Gastrocnemius medialis (tissue), 4 donors: ENCODE measurements around the gene ATP6V0A1. TPM values are rescaled to one million over a fixed set of nuclear protein-coding genes. Genes with fewer than 3 reads are reported as not detected.
A peak's percentile ranks its signal among the peaks of the same experiment; 100 is the strongest.

Experiments
- ATAC-seq, 2 donors: fragments of 150-250 bp; one replicate each; pipeline ENCODE4 v1.9.1; 2016
- DNase-seq, 2 donors: peaks; one replicate each; pipeline ENCODE4 v3.0.0-alpha.2; 2019
- H3K27ac ChIP-seq, 4 donors: fragments of 200-600 bp; sonication (generic); 1 replicate in 1 of 4; 2 replicates in 3 of 4; pipeline ENCODE4 v1.5.1; 2016 to 2018; ENCODE audit warnings: mild to moderate bottlenecking in 2 of 4, moderate library complexity in 1 of 4
- H3K27me3 ChIP-seq, 3 donors: fragments of 200-600 bp; sonication (generic) in 2 of 3; 1 replicate in 1 of 3; 2 replicates in 2 of 3; pipeline versions ENCODE4 v1.5.1 to v1.6.0; 2016 to 2019; ENCODE audit warnings: mild to moderate bottlenecking in 1 of 3, moderate library complexity in 1 of 3
- H3K36me3 ChIP-seq, 2 donors: fragments of 200-600 bp; sonication (generic) in 1 of 2; one replicate each; pipeline ENCODE4 v1.5.1; 2017 to 2018
- H3K4me1 ChIP-seq, 2 donors: fragments of 200-600 bp; sonication (generic) in 1 of 2; one replicate each; pipeline ENCODE4 v1.5.1; 2016 to 2017; ENCODE audit warnings: mild to moderate bottlenecking in 2 of 2
- H3K4me3 ChIP-seq, 4 donors: fragments of 200-600 bp; sonication (generic) in 3 of 4; 1 replicate in 1 of 4; 2 replicates in 3 of 4; pipeline ENCODE4 v1.5.1; 2016 to 2019; ENCODE audit warnings: mild to moderate bottlenecking in 2 of 4
- H3K9me3 ChIP-seq, 3 donors: fragments of 200-600 bp; sonication (generic) in 2 of 3; 1 replicate in 1 of 3; 2 replicates in 2 of 3; pipeline ENCODE4 v1.5.1; 2016 to 2019
- POLR2A ChIP-seq, 2 donors: fragments of 450-650 bp; IDR thresholded peaks; one replicate each; pipeline ENCODE4 v1.6.1; 2017; ENCODE audit warnings: antibody characterized with exemption in 2 of 2, mild to moderate bottlenecking in 2 of 2, moderate library complexity in 2 of 2
- in situ Hi-C, 4 donors: fragments of 200-750 bp; cut with MboI; loops; one replicate each; pipeline versions ENCODE4 v1.15.0 to v1.8.0; 2017; ENCODE audit warnings: low sequenced_read_pairs in 4 of 4
- intact Hi-C: fragments of 100-400 bp; cut with DNase I; formaldehyde crosslinking; loops from one replicate; pipeline ENCODE4 v1.15.1; 2023; ENCODE audit warnings: low total_unique reads
- total RNA-seq, 4 donors: library from RNA; depleted of rRNA; stranded (reverse); fragments of >200 nt; gene quantifications; one replicate each; pipeline versions ENCODE4 v1.1.0 to v1.2.3, GENCODE V29; 2016
- TF ChIP-seq, protein P1 (sequence below), 5 experiments: fragments of 450-650 bp in 3 of 5; fragments of 200-600 bp in 2 of 5; sonication (generic) in 2 of 5; IDR thresholded peaks in 4 of 5; conservative IDR thresholded peaks in 1 of 5; 1 replicate in 4 of 5; 2 replicates in 1 of 5; pipeline ENCODE4 v1.5.1; 2016 to 2019; ENCODE audit warnings: antibody characterized with exemption in 5 of 5, mild to moderate bottlenecking in 3 of 5, moderate library complexity in 3 of 5

ATP6V0A1 gene
- total RNA-seq, 4 donors from 2014 or later, result 65.3 to 138 (median 95.3) TPM

- Histone ChIP-seq H3K4me3 (peak overlapping the region; percentile 87 to 99 (median 95)), H3K9me3 (no peaks in the 10 kb centered on the region), H3K4me1 (peaks cover 49 to 55% of the 10 kb centered on the region in 2 donors), H3K27ac (peak overlapping the region; percentile 96 to 100 (median 98)), H3K36me3 (no peaks in the 10 kb centered on the region), H3K27me3 (no peaks in the 10 kb centered on the region)
- intact Hi-C loops (loop anchor here (5.0 kb wide), 1 partner anchor 106 kb away; no protein-coding TSS in a partner anchor), in situ Hi-C loops (no loop called here)
- no peak for TF ChIP-seq POLR2A (IDR thresholded peaks at IDR 0.05)
- TF ChIP-seq, protein P1, sequence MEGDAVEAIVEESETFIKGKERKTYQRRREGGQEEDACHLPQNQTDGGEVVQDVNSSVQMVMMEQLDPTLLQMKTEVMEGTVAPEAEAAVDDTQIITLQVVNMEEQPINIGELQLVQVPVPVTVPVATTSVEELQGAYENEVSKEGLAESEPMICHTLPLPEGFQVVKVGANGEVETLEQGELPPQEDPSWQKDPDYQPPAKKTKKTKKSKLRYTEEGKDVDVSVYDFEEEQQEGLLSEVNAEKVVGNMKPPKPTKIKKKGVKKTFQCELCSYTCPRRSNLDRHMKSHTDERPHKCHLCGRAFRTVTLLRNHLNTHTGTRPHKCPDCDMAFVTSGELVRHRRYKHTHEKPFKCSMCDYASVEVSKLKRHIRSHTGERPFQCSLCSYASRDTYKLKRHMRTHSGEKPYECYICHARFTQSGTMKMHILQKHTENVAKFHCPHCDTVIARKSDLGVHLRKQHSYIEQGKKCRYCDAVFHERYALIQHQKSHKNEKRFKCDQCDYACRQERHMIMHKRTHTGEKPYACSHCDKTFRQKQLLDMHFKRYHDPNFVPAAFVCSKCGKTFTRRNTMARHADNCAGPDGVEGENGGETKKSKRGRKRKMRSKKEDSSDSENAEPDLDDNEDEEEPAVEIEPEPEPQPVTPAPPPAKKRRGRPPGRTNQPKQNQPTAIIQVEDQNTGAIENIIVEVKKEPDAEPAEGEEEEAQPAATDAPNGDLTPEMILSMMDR (IDR thresholded peaks at IDR 0.05 in 4 of 5, conservative IDR thresholded peaks at IDR 0.05 in 1 of 5), result no peak
- DNase-seq (no peak), ATAC-seq (no peak)
Measured at GRCh38 chr17:42421136-42421506, 37.6 kb upstream of the ATP6V0A1 start.

DNA sequence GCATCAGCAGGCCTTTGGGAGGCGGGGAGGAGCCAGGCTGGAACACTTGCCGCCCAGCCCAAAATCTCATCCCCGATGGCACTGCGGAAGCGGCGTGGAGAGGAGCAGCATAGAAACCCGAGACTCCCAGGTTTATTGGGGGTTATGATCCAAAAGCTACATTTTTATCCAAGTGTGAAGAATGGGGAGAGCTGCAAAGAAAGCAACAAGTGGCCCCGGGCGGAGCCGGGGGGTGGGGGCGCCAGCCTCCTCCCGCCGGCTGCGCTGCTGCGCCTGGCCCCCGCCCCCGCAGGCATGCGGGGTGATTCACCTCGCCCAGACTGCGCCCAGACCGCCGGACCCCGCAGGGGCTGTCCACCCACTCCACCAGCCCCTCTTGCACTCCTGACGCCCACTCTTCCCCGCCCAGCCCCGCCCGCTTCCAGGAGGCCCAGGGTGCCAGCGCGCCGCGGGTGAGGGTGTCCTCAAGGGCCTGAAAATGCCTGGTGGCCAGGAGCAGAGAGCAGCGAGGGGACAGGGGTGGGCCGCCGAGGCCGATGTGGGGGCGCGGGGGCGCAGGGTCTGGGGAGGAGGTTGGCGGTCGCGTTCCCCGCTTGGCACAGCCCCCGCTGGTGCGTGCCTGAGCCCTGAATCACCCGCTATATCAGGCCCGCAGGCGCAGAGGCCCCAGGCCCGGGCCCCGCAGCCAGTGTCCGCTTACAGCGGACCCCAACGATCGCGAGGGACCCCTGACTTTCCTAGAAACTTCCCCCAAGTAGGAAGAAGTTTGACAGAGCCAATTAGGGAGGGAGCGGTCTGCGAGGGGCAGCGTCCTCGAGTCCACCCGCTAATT lies 37.0 kb upstream of the ATP6V0A1 start:
- TF ChIP-seq, protein P1 (IDR thresholded peaks at IDR 0.05 in 4 of 5, conservative IDR thresholded peaks at IDR 0.05 in 1 of 5), result no peak
- TF ChIP-seq POLR2A (IDR thresholded peaks at IDR 0.05), result peak; percentile 36 to 54
- H3K27me3 ChIP-seq, result no peaks in the 10 kb centered on the region
- H3K4me3 ChIP-seq, result peak overlapping the region; percentile 87 to 99 (median 95)
- DNase-seq, result peak in 1 of 2 donors; percentile 62
- peaks cover 44 to 49% of the 10 kb centered on the region in 2 donors for H3K4me1 ChIP-seq
- ATAC-seq, result peak; percentile 46 to 55
- H3K9me3 ChIP-seq, result no peaks in the 10 kb centered on the region
- intact Hi-C loops, result loop anchor here (2.0 to 5.0 kb wide), 2 partner anchors 13 to 106 kb away; no protein-coding TSS in a partner anchor
- H3K36me3 ChIP-seq, result no peaks in the 10 kb centered on the region
- H3K27ac ChIP-seq, result peak overlapping the region; percentile 96 to 100 (median 98)
- in situ Hi-C loops, result no loop called here

DNA sequence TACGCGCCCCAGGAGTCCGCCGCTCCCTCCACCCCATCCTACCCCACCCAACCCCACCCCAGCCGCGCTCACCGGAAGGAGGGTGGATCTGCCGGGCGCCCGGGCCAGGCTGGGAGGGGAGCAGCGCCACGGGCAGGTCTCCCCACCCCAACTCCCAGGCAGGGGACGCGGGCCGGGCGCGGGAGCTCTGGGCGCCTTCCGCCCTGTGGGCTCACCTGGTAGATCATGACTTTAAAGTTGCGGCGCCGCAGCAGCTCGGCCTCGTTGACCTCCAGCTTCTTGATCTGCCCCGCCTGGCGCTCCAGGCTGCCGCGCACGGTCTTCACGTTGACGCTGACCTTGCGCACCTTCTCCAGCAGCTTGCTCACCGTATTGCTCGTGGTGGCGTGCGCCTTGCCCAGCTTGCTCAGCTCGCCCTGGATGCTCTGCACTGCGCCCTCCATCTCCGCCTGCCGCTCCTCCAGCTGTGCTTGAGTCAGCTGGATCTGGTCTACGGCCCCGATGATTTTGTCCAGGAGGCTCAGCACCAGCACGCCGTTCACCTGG lies 36.2 kb upstream of the ATP6V0A1 start:
- Histone ChIP-seq H3K4me3 (peak overlapping the region; percentile 87 to 99 (median 95)), H3K27ac (peak overlapping the region; percentile 96 to 100 (median 98)), H3K9me3 (no peaks in the 10 kb centered on the region), H3K27me3 (no peaks in the 10 kb centered on the region), H3K4me1 (peaks cover 37 to 41% of the 10 kb centered on the region in 2 donors), H3K36me3 (no peaks in the 10 kb centered on the region)
- DNase-seq (peak in 1 of 2 donors; percentile 62), ATAC-seq (peak; percentile 52 to 59)
- intact Hi-C loops, result loop anchor here (2.0 to 5.0 kb wide), 2 partner anchors 14 to 105 kb away; no protein-coding TSS in a partner anchor
- in situ Hi-C loops, result no loop called here
- TF ChIP-seq, protein P1 (IDR thresholded peaks at IDR 0.05 in 4 of 5, conservative IDR thresholded peaks at IDR 0.05 in 1 of 5), result no peak
- TF ChIP-seq POLR2A (IDR thresholded peaks at IDR 0.05), result no peak

- intact Hi-C loops (loop anchor here (1.0 to 5.0 kb wide), 4 partner anchors 14 to 104 kb away; partner anchors contain the start of gene STAT3), in situ Hi-C loops (no loop called here)
- Histone ChIP-seq H3K27me3 (no peaks in the 10 kb centered on the region), H3K36me3 (no peaks in the 10 kb centered on the region), H3K4me1 (peaks cover 30 to 35% of the 10 kb centered on the region in 2 donors), H3K27ac (peak within 1 kb of the TSS; percentile 96 to 100 (median 98)), H3K4me3 (peak within 1 kb of the TSS; percentile 87 to 99 (median 95)), H3K9me3 (no peaks in the 10 kb centered on the region)
- DNase-seq (peak; percentile 99 to 100), ATAC-seq (peak; percentile 80 to 88)
- peak; percentile 92 to 95 for TF ChIP-seq POLR2A (IDR thresholded peaks at IDR 0.05)
- TF ChIP-seq, protein P1 (IDR thresholded peaks at IDR 0.05 in 4 of 5, conservative IDR thresholded peaks at IDR 0.05 in 1 of 5), result peak in 1 of 5 experiments; percentile 8
Measured at GRCh38 chr17:42422958-42423712, 35.5 kb upstream of the ATP6V0A1 start, which contains the start of gene CAVIN1. Gene CAVIN1, minus strand, starts transcription at chr17:42423256. Its CDS starts 159 bp downstream, at chr17:42423097.
